ENCODE results near the gene TSC22D1.
"Not testable (repeated sequence)": the region's sequence is repeated elsewhere in the genome, so short reads cannot be mapped to it uniquely, and the experiment has no call there.

TSC22D1 gene

GRCh38 chr13:44574466-44574855 lies 1.7 kb downstream of the TSC22D1 start:
- DNase-seq = no peak

DNA sequence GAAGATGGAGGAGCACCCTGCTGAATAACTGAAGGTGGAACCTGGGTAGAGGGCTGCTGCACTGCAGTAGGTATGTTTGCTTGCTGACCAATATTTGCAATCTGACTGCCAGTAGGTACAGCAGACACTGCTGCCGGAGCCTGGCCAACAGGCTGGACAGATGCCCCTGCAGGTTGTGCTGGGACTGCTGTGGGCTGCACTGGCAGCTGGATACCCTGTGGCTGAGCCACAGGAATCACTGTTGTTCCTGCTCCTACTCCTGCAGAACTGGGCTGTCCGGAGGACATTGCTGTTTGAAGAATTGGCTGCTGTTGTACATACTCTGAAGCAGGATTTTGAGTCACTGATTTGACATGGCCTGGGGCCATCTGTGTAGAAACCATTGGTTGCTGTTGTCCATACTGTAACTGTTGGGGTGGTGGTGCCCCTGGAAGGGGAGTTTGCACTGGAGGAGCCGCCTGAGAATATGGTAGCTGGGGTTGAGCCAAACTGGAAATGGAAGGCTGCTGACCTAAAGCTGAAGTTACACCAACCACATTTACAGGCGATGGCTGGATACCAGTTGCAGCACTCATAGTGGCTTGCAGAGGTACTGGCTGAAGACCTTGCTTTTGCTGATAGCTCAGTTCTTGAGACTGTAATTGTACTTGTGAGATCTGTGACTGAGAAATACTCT lies 2.2 kb downstream of the TSC22D1 start:
- no peak for DNase-seq

- DNase-seq = no peak
These were observed 3.1 kb downstream of the TSC22D1 start for GRCh38 chr13:44573071-44573470.

- no peak for DNase-seq
These were observed 9.5 kb downstream of the TSC22D1 start for GRCh38 chr13:44566601-44567000.

GRCh38 chr13:44565881-44566280 lies 10.2 kb downstream of the TSC22D1 start:
- DNase-seq = no peak

GRCh38 chr13:44564936-44565335 lies 11.2 kb downstream of the TSC22D1 start:
- no peak for DNase-seq

DNA sequence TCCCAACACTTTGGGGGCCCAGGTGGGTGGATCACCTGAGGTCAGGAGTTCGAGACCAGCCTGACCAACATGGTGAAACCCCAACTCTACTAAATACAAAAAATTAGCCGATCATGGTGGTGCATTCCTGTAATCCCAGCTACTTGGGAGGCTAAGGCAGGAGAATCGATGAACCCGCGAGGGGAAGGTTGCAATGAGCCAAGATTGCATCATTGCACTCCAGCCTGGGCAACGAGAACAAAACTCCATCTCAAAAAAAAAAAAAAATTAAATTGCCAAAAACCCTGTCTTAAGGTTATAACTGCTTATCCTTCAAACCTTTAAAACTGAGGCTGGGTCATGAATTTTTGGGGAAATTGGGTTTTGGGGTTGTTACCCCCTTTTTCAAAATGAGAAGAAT lies 13.3 kb downstream of the TSC22D1 start:
- not testable (repeated sequence) for DNase-seq

GRCh38 chr13:44561351-44561750 lies 14.8 kb downstream of the TSC22D1 start:
- no peak for DNase-seq

DNA sequence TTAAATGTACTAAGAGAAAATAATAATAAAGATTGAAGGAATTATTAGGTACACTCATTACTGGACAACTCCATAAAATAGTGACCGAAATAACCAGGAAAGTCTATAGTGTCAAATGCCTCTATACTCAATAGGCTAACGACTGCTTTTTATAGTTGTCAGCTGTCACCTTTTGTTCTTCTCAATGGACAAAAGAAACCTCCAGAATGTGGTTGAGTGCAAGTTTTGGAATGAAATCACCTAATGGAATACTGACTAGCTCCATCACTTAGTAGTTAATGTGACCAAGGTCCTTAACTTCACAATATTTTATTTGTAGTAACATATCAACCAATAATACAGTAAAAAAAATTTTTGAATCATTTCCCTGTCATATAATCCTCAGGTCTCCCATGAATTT lies 18.1 kb downstream of the TSC22D1 start:
- DNase-seq = no peak

DNA sequence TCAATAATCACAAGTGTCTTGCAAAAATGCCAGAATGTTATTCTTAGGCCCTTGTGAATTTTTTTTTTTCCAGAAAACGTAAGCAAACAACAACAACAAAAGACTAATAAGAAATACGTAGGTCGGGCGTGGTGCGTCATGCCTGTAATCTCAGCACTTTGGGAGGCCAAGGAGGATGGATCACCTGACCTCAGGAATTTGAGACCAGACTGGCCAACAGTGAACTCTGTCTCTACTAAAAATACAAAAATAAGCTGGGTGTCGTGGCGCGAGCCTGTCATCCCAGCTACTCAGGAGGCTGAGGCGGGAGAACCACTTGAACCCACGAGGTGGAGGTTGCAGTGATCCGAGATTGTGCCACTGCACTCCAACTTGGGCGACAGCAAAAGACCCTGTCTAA lies 20.9 kb downstream of the TSC22D1 start:
- no peak for DNase-seq

DNA sequence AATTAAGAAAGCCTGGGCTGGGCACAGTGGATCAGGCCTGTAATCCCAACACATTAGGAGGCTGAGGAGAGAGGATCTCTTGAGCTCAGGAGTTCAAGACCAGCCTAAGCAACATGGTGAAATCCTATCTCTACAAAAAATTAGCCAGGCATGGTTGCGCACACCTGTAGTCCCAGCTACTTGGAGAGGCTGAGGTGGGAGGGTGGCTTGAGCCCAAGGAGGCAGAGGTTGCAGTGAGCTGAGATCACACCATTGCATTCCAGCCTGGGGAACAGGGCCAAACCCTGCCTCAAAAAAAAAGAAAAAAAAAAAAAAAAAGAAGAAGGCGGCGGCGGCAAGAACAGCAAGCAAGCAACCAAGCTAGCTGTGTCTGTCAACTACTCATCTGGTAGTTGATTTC lies 26.7 kb downstream of the TSC22D1 start:
- no peak for DNase-seq

- DNase-seq = no peak
These were observed 30.0 kb downstream of the TSC22D1 start for GRCh38 chr13:44546164-44546563.

DNA sequence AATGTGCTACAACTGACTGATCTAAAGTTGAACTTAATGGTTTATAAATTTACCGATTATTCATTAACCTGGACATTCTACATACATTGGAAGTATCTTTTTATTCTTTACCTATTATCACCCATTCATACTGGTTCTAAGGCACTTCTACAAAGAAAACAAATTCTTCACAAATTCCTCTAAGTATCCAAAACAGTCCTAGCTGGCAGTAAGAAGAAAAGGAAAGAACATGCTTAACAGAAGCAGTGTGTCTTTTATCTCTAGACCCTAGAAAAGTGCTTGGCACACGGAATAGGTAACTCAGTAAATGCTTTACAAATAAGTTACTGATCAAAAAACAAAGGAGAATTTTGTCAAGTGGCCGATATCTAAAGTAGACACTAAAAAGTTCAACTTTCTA lies 32.8 kb downstream of the TSC22D1 start:
- DNase-seq = peak; percentile 13

DNA sequence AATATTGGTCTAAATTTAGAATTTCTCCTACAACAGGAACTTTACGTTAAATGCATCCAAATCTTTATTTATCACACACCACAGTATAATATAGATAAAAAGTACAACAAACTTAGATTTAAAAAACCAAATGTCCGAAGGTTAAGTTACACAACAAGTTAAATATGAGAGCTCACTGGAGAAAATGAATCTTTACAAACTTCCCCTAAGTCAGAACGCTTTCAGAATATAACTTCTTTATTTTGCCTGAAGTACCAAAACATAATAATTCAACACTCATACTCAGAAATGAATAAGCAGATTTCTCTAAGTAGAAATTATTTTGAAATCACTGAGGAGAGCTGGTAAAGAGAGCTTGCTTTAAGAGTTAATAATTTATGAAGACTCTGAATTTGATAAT lies 33.8 kb downstream of the TSC22D1 start:
- no peak for DNase-seq

DNA sequence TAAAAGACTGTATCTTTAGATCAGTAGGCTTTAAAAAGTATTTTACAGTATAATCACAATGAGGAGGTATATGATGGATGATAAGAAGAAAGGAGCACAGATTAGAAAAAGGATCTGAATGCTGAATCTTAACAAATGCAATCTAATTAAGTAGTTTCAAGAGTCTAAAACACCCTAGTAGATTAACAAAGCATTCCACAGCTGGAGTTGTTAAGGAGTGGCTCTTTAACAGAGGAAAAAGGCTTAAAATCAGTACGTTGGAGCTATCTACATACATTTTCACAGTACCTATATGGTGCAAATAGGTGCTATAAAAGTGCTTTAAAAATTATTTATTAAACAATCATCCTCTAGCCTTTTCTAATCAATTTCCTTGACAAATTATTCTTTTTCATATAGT lies 34.5 kb downstream of the TSC22D1 start:
- DNase-seq = no peak

DNA sequence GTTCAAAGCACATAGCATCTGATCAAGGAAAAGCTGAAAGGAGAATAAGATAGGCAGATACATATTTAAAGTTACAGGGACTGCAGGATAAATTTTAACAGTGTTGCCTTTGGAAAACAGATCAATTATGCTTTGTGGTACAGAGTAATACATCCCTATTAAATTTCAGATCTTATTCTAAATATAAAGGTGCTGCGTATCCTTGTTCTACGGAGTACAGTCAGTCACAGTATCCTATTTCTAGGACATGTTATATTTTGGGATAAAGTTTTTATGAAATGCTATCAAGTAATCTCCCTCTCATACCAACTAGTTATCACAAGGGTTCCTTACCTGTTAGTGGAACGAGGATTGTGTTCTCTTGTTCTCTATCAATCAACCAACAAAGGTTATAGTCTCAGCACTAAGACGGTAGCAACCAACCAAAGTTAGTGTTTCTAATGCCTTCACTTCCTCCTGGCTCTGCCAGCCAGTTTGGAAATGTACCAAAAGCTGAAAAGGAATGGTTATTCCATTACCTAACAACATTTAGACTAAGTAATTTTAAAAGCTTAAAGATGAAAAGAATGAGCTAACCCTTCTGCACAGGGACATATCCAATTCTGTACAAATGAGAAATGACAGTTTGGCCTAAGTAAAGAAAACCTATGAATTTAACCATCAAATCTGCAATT lies 35.2 kb downstream of the TSC22D1 start:
- no peak for DNase-seq

DNA sequence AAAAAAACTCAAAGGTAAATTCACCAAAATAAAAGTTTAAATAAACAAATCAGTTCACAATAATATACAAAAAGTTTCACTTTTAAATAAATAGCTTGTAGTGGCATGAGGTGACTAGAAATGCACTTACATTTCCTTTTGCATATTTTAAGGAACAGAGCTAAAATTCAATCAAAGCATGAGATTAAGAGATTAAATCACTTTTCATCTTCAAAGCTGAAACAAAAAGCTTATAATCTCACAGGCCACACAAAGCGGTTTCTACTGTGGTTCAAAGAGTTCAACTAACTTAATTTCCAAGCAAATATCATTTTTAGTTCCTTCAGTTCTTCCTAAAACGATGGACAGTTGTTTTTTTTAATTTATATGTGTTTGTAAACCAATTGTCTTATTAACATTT lies 38.9 kb downstream of the TSC22D1 start:
- no peak for DNase-seq

- DNase-seq = peak; percentile 11
These were observed 52.7 kb downstream of the TSC22D1 start for GRCh38 chr13:44523146-44524015.

DNA sequence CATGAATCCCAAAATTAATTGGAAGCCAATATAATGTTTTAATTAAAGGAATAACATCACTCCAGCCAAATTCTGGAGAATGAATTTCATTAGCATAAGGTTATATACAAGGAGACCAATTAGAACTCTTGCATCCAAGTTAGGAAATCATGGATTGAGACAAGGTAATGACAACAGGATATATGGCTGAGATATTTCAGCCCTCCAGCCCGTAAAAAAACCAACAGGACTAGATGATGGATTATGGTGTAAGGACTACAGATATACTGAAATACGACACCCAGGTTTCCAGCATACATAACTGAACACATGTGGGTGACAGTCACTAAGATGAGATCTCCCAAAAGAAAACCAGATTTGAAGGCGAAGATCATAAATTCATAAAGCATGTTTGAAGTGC lies 56.5 kb downstream of the TSC22D1 start:
- no peak for DNase-seq

DNA sequence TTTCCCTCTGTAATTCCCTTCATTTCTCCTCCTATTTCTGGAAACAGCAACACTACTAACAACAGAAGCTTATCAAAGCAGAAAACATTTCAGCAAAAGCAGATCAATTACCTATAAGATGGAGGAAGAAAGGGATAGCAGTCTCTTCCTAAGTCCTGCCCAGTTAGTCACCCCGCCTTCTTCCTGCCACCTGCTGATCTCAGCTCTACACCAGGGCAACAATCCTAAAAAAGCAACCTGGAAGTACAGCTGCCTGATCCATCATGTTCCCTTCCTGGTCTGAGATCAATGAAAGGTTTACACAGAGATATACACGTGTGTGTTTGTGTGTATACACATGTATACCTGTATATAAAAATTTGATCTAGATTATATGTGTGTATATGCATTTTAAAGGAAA lies 59.4 kb downstream of the TSC22D1 start:
- DNase-seq = no peak

- no peak for DNase-seq
These were observed 61.9 kb downstream of the TSC22D1 start for GRCh38 chr13:44514278-44514677.

DNA sequence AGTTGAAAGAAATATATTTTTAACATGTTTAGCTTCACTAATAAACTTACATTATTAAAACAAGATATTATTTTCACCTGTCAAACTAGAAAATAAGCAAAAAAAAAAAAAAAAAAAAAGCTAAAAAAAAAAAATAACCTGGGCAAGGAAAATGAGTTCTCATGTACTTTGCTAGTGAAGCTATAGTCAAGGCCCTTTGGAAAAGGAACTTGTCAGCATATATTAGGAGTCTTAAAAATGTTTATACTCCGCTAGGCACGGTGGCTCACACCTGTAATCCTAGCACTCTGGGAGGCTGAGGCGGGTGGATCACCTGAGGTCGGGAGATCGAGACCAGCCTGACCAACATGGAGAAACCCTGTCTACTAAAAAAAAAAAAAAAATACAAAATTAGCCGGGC lies 66.3 kb downstream of the TSC22D1 start:
- not testable (repeated sequence) for DNase-seq

GRCh38 chr13:44508562-44509077 lies 67.5 kb downstream of the TSC22D1 start:
- DNase-seq = no peak
